Fibroblast of lung (primary cell): ENCODE measurements around the gene CRIP2. TPM values are rescaled to one million over a fixed set of nuclear protein-coding genes. Genes with fewer than 3 reads are reported as not detected.

ENCODE experiments used
- DNase-seq, 2 donors: peaks; one replicate each; pipeline versions ENCODE4 v3.0.0 to v3.0.0-alpha.2; 2010; ENCODE audit warnings: low read depth in 2 of 2
- H2AFZ ChIP-seq: 2 replicates; pipeline ENCODE4 v1.5.1; 2012; ENCODE audit warnings: low read length, control low read depth, inconsistent platforms
- H3K27ac ChIP-seq: 2 replicates; pipeline ENCODE4 v1.5.1; 2011; ENCODE audit warnings: low read length, control low read depth; ENCODE audit not compliant: insufficient read depth
- H3K27me3 ChIP-seq: 2 replicates; pipeline ENCODE4 v1.5.1; 2011; ENCODE audit warnings: mild to moderate bottlenecking, low read length; ENCODE audit not compliant: control insufficient read depth, insufficient read depth
- H3K36me3 ChIP-seq: 2 replicates; pipeline ENCODE4 v1.5.1; 2011; ENCODE audit warnings: low read length; ENCODE audit not compliant: control insufficient read depth, insufficient read depth
- H3K4me1 ChIP-seq: 2 replicates; pipeline ENCODE4 v1.5.1; 2011; ENCODE audit warnings: low read length; ENCODE audit not compliant: control insufficient read depth, insufficient read depth; ENCODE audit errors: extremely low read depth
- H3K4me2 ChIP-seq: 2 replicates; pipeline ENCODE4 v1.5.1; 2011; ENCODE audit warnings: low read length, control low read depth; ENCODE audit not compliant: insufficient read depth; ENCODE audit errors: extremely low read depth
- H3K4me3 ChIP-seq, 4 experiments: fragments of 200-600 bp in 1 of 4; sonication (generic) in 1 of 4; replicated peaks in 1 of 4; 2 replicates each; pipeline ENCODE4 v1.5.1; 2011 to 2016; ENCODE audit warnings: low read length in 4 of 4, low read depth in 3 of 4, mild to moderate bottlenecking in 3 of 4, control low read depth in 2 of 4, inconsistent platforms in 1 of 4, mixed read lengths in 1 of 4; ENCODE audit not compliant: insufficient read depth in 1 of 4; ENCODE audit errors: control extremely low read depth in 1 of 4
- H3K79me2 ChIP-seq: 2 replicates; pipeline ENCODE4 v1.5.1; 2012; ENCODE audit warnings: mild to moderate bottlenecking, low read length, inconsistent platforms; ENCODE audit not compliant: control insufficient read depth, insufficient read depth
- H3K9ac ChIP-seq: 2 replicates; pipeline ENCODE4 v1.5.1; 2011; ENCODE audit warnings: mild to moderate bottlenecking, low read length, control low read depth; ENCODE audit not compliant: insufficient read depth
- H3K9me3 ChIP-seq: 2 replicates; pipeline ENCODE4 v1.5.1; 2012; ENCODE audit warnings: low read depth, low read length; ENCODE audit not compliant: control insufficient read depth, insufficient read depth
- H4K20me1 ChIP-seq: 2 replicates; pipeline ENCODE4 v1.5.1; 2011; ENCODE audit warnings: low read length; ENCODE audit not compliant: control insufficient read depth, insufficient read depth; ENCODE audit errors: extremely low read depth
- EZH2 ChIP-seq: IDR thresholded peaks from 2 replicates; pipeline ENCODE4 v1.5.1; 2012; ENCODE audit warnings: low read length, control low read depth, mild to moderate bottlenecking; ENCODE audit errors: missing control alignments
- polyA plus RNA-seq, 2 donors: library from polyadenylated mRNA; depleted of rRNA in 1 of 2; stranded (reverse) in 1 of 2; unstranded in 1 of 2; fragments of >200 nt; gene quantifications; 2 replicates each; pipeline ENCODE4 v1.2.1, GENCODE V29; 2011 to 2012; ENCODE audit warnings: missing spikeins in 1 of 2
- total RNA-seq: library from RNA; depleted of rRNA; stranded (reverse); fragments of >200 nt; gene quantifications from 2 replicates; pipeline ENCODE4 v1.2.1, GENCODE V29; 2014
- TF ChIP-seq, protein P1 (sequence below), 2 donors: IDR thresholded peaks in 1 of 2; conservative IDR thresholded peaks in 1 of 2; 1 replicate in 1 of 2; 2 replicates in 1 of 2; pipeline ENCODE4 v1.5.1; 2011 to 2012; ENCODE audit warnings: low read length in 2 of 2, control low read depth in 1 of 2, inconsistent platforms in 1 of 2, low read depth in 1 of 2, mild to moderate bottlenecking in 1 of 2

Gene CRIP2
- total and polyA plus RNA-seq, 2 donors (not counting 1 experiment from before 2014, with no cell fraction given): 58.9 to 68.5 TPM

DNA sequence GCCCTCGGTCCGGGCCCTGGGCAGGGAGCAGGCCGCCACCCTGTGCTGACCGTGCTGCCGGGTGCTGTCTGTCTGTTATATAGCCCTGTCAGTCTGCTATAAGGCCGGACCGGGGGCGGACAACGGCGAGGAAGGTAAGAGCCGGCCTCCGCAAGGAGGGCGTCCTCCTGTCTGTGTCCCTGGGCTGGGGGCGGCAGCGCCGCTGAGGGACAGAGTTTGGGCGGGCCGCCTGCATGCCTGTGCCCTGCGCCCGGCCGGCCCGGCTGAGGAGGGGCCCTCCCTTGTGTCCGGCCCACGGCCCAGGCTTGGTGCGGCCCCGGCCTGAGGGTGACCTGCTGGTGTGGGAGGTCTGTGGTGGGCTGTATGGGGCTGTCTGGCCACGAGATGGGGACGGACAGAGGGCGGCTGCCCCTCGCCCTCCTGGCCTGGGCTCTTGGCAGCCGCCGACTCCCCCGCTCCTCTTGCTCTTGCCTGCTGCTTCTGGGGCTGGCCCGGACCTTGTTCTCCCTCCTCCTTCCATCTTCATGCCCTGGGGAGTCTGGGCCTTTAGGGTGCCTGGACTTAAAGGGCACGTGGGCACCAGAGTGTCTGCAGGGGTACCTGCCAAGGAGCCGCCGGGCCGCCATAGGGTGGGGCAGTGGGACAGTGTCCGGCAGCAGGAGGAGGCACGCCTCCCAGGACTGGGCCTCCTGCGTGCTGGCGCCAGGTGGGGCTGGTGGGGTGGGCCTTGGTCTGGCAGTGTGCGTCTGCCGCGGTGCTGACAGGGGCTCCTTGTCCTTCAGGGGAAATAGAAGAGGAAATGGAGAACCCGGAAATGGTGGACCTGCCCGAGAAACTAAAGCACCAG, 25.1 kb upstream of the CRIP2 start:
- Histone ChIP-seq H4K20me1 (no peaks in the 10 kb centered on the region), H3K4me3 (no peak overlapping the region), H3K4me2 (no peak overlapping the region), H3K79me2 (no peaks in the 10 kb centered on the region), H3K27ac (no peak overlapping the region), H3K4me1 (no peaks in the 10 kb centered on the region), H3K27me3 (no peaks in the 10 kb centered on the region), H3K9me3 (no peaks in the 10 kb centered on the region), H3K9ac (no peak overlapping the region), H2AFZ (no peak overlapping the region), H3K36me3 (peaks cover 13% of the 10 kb centered on the region)
- no peak for DNase-seq
- TF ChIP-seq, protein P1, sequence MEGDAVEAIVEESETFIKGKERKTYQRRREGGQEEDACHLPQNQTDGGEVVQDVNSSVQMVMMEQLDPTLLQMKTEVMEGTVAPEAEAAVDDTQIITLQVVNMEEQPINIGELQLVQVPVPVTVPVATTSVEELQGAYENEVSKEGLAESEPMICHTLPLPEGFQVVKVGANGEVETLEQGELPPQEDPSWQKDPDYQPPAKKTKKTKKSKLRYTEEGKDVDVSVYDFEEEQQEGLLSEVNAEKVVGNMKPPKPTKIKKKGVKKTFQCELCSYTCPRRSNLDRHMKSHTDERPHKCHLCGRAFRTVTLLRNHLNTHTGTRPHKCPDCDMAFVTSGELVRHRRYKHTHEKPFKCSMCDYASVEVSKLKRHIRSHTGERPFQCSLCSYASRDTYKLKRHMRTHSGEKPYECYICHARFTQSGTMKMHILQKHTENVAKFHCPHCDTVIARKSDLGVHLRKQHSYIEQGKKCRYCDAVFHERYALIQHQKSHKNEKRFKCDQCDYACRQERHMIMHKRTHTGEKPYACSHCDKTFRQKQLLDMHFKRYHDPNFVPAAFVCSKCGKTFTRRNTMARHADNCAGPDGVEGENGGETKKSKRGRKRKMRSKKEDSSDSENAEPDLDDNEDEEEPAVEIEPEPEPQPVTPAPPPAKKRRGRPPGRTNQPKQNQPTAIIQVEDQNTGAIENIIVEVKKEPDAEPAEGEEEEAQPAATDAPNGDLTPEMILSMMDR (conservative IDR thresholded peaks at IDR 0.05 in 1 of 2, IDR thresholded peaks at IDR 0.05 in 1 of 2; ENCODE audit: low read depth in 1 of 2, low read length in 2 of 2): no peak
- TF ChIP-seq EZH2: no peak

DNA sequence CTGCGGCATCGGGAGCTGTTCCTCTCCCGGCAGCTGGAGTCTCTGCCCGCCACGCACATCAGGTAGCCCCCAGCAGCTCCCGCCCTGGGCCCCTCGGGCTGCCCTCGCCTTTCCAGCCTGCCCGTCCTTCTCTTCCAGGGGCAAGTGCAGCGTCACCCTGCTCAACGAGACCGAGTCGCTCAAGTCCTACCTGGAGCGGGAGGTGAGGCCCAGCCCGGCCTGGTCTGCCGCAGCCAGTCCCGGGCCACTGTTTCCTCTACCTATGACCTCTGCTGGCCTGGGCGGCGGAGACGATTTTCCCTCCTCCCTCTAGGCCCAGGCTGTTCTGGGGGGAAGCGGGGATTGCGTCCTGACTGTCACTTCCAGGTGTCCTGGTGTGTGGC, 24.5 kb upstream of the CRIP2 start:
- H3K36me3 ChIP-seq: peaks cover 14% of the 10 kb centered on the region

More for the DNA sequence above, 24.5 kb upstream of the CRIP2 start:
- Histone ChIP-seq H3K79me2 (no peaks in the 10 kb centered on the region), H3K27me3 (no peaks in the 10 kb centered on the region), H2AFZ (no peak overlapping the region), H3K4me1 (no peaks in the 10 kb centered on the region), H4K20me1 (no peaks in the 10 kb centered on the region), H3K9ac (no peak overlapping the region), H3K4me3 (no peak overlapping the region), H3K4me2 (no peak overlapping the region), H3K9me3 (no peaks in the 10 kb centered on the region), H3K27ac (no peak overlapping the region)
- DNase-seq: no peak
- no peak for TF ChIP-seq EZH2
- TF ChIP-seq, protein P1 (conservative IDR thresholded peaks at IDR 0.05 in 1 of 2, IDR thresholded peaks at IDR 0.05 in 1 of 2; ENCODE audit: low read depth in 1 of 2, low read length in 2 of 2): no peak
